GM12875 (cell line): ENCODE measurements around the gene LSM7.

Source experiments
- H3K4me3 ChIP-seq: one replicate; pipeline ENCODE4 v1.5.1; 2011; ENCODE audit warnings: low read depth, low read length, control low read depth
- CTCF ChIP-seq: IDR thresholded peaks from 2 replicates; pipeline ENCODE4 v1.5.1; 2011; ENCODE audit warnings: low read depth, mild to moderate bottlenecking, control low read depth, inconsistent platforms, low read length, moderate library complexity, borderline replicate concordance; ENCODE audit not compliant: insufficient read depth

Gene LSM7

GRCh38 chr19:2335848-2336247 is 7.5 kb upstream of the LSM7 start:
- no peak overlapping the region for H3K4me3 ChIP-seq
- TF ChIP-seq CTCF = no peak

- TF ChIP-seq CTCF = no peak
- H3K4me3 ChIP-seq = no peak overlapping the region
Measured at GRCh38 chr19:2334986-2335846, 6.8 kb upstream of the LSM7 start.

- TF ChIP-seq CTCF = no peak
- no peak overlapping the region for H3K4me3 ChIP-seq
Measured at GRCh38 chr19:2334426-2334825, 6.0 kb upstream of the LSM7 start.

GRCh38 chr19:2333807-2334211 is 5.4 kb upstream of the LSM7 start:
- no peak overlapping the region for H3K4me3 ChIP-seq
- TF ChIP-seq CTCF = no peak

GRCh38 chr19:2333027-2333806 is 4.8 kb upstream of the LSM7 start:
- no peak for TF ChIP-seq CTCF
- no peak overlapping the region for H3K4me3 ChIP-seq

- peak overlapping the region; percentile 6 for H3K4me3 ChIP-seq
- TF ChIP-seq CTCF = no peak
Measured at GRCh38 chr19:2332341-2333026, 4.1 kb upstream of the LSM7 start.
